Neuronal stem cell (in vitro differentiated cells): ENCODE data around the gene C11orf21.

Experiments
- DNase-seq: peaks from one replicate; pipeline ENCODE4 v3.0.0-alpha.2; 2013; ENCODE audit warnings: low spot score
- H2AFZ ChIP-seq: one replicate; pipeline ENCODE4 v1.6.1; 2013; ENCODE audit warnings: mild to moderate bottlenecking, low read length, inconsistent platforms
- H2AK5ac ChIP-seq: 2 replicates; pipeline ENCODE4 v1.6.1; 2013; ENCODE audit warnings: low read depth, mild to moderate bottlenecking, inconsistent platforms, low read length, moderate library complexity, mixed read lengths
- H2BK120ac ChIP-seq: 2 replicates; pipeline ENCODE4 v1.6.1; 2013; ENCODE audit warnings: low read depth, mild to moderate bottlenecking, inconsistent platforms, low read length, moderate library complexity, mixed read lengths
- H2BK12ac ChIP-seq: one replicate; pipeline ENCODE4 v1.6.1; 2013; ENCODE audit warnings: low read length, inconsistent platforms
- H2BK15ac ChIP-seq: 2 replicates; pipeline ENCODE4 v1.6.1; 2013; ENCODE audit warnings: mild to moderate bottlenecking, low read length, inconsistent platforms, mixed read lengths
- H2BK5ac ChIP-seq: one replicate; pipeline ENCODE4 v1.6.1; 2013; ENCODE audit warnings: inconsistent platforms, mild to moderate bottlenecking, low read length, moderate library complexity
- H3K14ac ChIP-seq: one replicate; pipeline ENCODE4 v1.6.1; 2013; ENCODE audit warnings: low read length, inconsistent platforms
- H3K18ac ChIP-seq: 2 replicates; pipeline ENCODE4 v1.6.1; 2013; ENCODE audit warnings: low read length, inconsistent platforms
- H3K23ac ChIP-seq: 2 replicates; pipeline ENCODE4 v1.6.1; 2013; ENCODE audit warnings: low read depth, mild to moderate bottlenecking, mixed read lengths, low read length, inconsistent platforms; ENCODE audit not compliant: poor library complexity
- H3K27ac ChIP-seq: replicated peaks from 3 replicates; pipeline ENCODE4 v1.5.1; 2013; ENCODE audit warnings: low read length, inconsistent platforms
- H3K27me3 ChIP-seq, 3 experiments: 2 replicates each; pipeline ENCODE4 v1.6.1; 2013; ENCODE audit warnings: low read length in 3 of 3, mild to moderate bottlenecking in 2 of 3, inconsistent platforms in 1 of 3, low read depth in 1 of 3, mixed read lengths in 1 of 3, moderate library complexity in 1 of 3; ENCODE audit not compliant: control insufficient read depth in 3 of 3, insufficient read depth in 3 of 3
- H3K36me3 ChIP-seq, 2 donors: replicated peaks in 1 of 2; 2 replicates each; pipeline ENCODE4 v1.6.1; 2013; ENCODE audit warnings: low read length in 2 of 2; ENCODE audit not compliant: control insufficient read depth in 2 of 2, insufficient read depth in 2 of 2
- H3K4ac ChIP-seq: 2 replicates; pipeline ENCODE4 v1.6.1; 2013; ENCODE audit warnings: inconsistent platforms, mild to moderate bottlenecking, low read length, moderate library complexity
- H3K4me1 ChIP-seq, 2 donors: 1 replicate in 1 of 2; 2 replicates in 1 of 2; pipeline ENCODE4 v1.6.1; 2013; ENCODE audit warnings: low read length in 2 of 2, low read depth in 1 of 2; ENCODE audit not compliant: control insufficient read depth in 2 of 2, insufficient read depth in 1 of 2
- H3K4me2 ChIP-seq: one replicate; pipeline ENCODE4 v1.6.1; 2013; ENCODE audit warnings: mild to moderate bottlenecking, low read length, inconsistent platforms; ENCODE audit not compliant: insufficient read depth, poor library complexity, severe bottlenecking
- H3K4me3 ChIP-seq, 2 donors: 2 replicates each; pipeline ENCODE4 v1.5.1; 2013; ENCODE audit warnings: low read length in 2 of 2, mild to moderate bottlenecking in 2 of 2, inconsistent platforms in 1 of 2, moderate library complexity in 1 of 2
- H3K79me1 ChIP-seq: one replicate; pipeline ENCODE4 v1.6.1; 2013; ENCODE audit warnings: low read depth, mild to moderate bottlenecking, inconsistent platforms, low read length, moderate library complexity
- H3K9ac ChIP-seq: one replicate; pipeline ENCODE4 v1.6.1; 2013; ENCODE audit warnings: mild to moderate bottlenecking, low read depth, low read length, inconsistent platforms; ENCODE audit not compliant: poor library complexity
- H3K9me3 ChIP-seq, 2 donors: replicated peaks in 1 of 2; 2 replicates each; pipeline versions ENCODE3 to v1.6.1; 2013; ENCODE audit warnings: low read length in 2 of 2, mild to moderate bottlenecking in 2 of 2, inconsistent platforms in 1 of 2, low read depth in 1 of 2, mixed read lengths in 1 of 2, moderate library complexity in 1 of 2; ENCODE audit not compliant: control insufficient read depth in 2 of 2, insufficient read depth in 1 of 2
- H4K8ac ChIP-seq: one replicate; pipeline ENCODE4 v1.6.1; 2013; ENCODE audit warnings: low read depth, mild to moderate bottlenecking, inconsistent platforms, low read length, moderate library complexity
- H4K91ac ChIP-seq: one replicate; pipeline ENCODE4 v1.6.1; 2013; ENCODE audit warnings: low read length, low read depth, mild to moderate bottlenecking, inconsistent platforms; ENCODE audit not compliant: poor library complexity
- WGBS, 2 donors: extraction: QIAGEN DNeasy Blood & Tissue Kit; methylation state at CpG; one replicate each; pipeline ENCODE4 v1.1.7; 2013; ENCODE audit warnings: missing lambda C conversion rate in 2 of 2, mixed read lengths in 1 of 2; ENCODE audit not compliant: insufficient read length in 2 of 2, insufficient replicate concordance in 1 of 2; ENCODE audit errors: extremely low coverage in 2 of 2; 5-methylcytosine and 5-hydroxymethylcytosine counted together

C11orf21 gene

GRCh38 chr11:2346014-2346413 lies 44.3 kb upstream of the C11orf21 start:
- Histone ChIP-seq H4K8ac (no peak overlapping the region), H2BK5ac (peak overlapping the region; percentile 67), H3K27ac (no peak overlapping the region), H3K36me3 (no peaks in the 10 kb centered on the region), H3K4me2 (no peak overlapping the region), H2BK12ac (no peak overlapping the region), H2BK15ac (no peak overlapping the region), H2AFZ (no peak overlapping the region), H2BK120ac (peak overlapping the region; percentile 21), H3K23ac (no peak overlapping the region), H3K18ac (peak overlapping the region; percentile 27), H3K9me3 (peaks cover 0 to 21% of the 10 kb centered on the region in 2 donors), H3K27me3 (peaks cover 0 to 3% (median 2%) of the 10 kb centered on the region in 3 experiments), H3K4me1 (no peaks in the 10 kb centered on the region), H3K79me1 (peaks cover 3% of the 10 kb centered on the region), H4K91ac (peak overlapping the region; percentile 65), H2AK5ac (no peak overlapping the region), H3K14ac (no peak overlapping the region), H3K4me3 (no peak overlapping the region), H3K4ac (no peak overlapping the region), H3K9ac (no peak overlapping the region)
- no peak for DNase-seq
- WGBS, 2 donors, result no CpG with 5 or more reads among the region's 4 CpGs

GRCh38 chr11:2345050-2345449 lies 43.3 kb upstream of the C11orf21 start:
- Histone ChIP-seq H3K14ac (no peak overlapping the region), H3K4me2 (no peak overlapping the region), H4K91ac (no peak overlapping the region), H3K9me3 (peaks cover 0 to 21% of the 10 kb centered on the region in 2 donors), H3K4me1 (peaks cover 0 to 2% of the 10 kb centered on the region in 2 donors), H3K79me1 (peaks cover 3% of the 10 kb centered on the region), H4K8ac (no peak overlapping the region), H2AK5ac (no peak overlapping the region), H3K23ac (no peak overlapping the region), H3K18ac (no peak overlapping the region), H3K36me3 (no peaks in the 10 kb centered on the region), H3K27ac (no peak overlapping the region), H3K9ac (no peak overlapping the region), H3K4me3 (no peak overlapping the region), H3K27me3 (peaks cover 0 to 3% (median 2%) of the 10 kb centered on the region in 3 experiments), H3K4ac (no peak overlapping the region), H2BK12ac (no peak overlapping the region), H2BK5ac (no peak overlapping the region), H2BK120ac (no peak overlapping the region), H2BK15ac (no peak overlapping the region), H2AFZ (no peak overlapping the region)
- WGBS, 2 donors, result no CpG with 5 or more reads among the region's 2 CpGs
- no peak for DNase-seq

- Histone ChIP-seq H3K9ac (no peak overlapping the region), H3K27me3 (peaks cover 0 to 4% (median 2%) of the 10 kb centered on the region in 3 experiments), H3K23ac (no peak overlapping the region), H3K36me3 (no peaks in the 10 kb centered on the region), H4K8ac (no peak overlapping the region), H3K18ac (no peak overlapping the region), H3K4me2 (no peak overlapping the region), H3K4me1 (peaks cover 0 to 2% of the 10 kb centered on the region in 2 donors), H3K4ac (no peak overlapping the region), H2BK5ac (no peak overlapping the region), H4K91ac (no peak overlapping the region), H2BK15ac (no peak overlapping the region), H3K9me3 (peaks cover 0 to 15% of the 10 kb centered on the region in 2 donors), H3K79me1 (peaks cover 3% of the 10 kb centered on the region), H2AFZ (no peak overlapping the region), H3K14ac (no peak overlapping the region), H3K4me3 (no peak overlapping the region), H2BK12ac (no peak overlapping the region), H2AK5ac (no peak overlapping the region), H3K27ac (no peak overlapping the region), H2BK120ac (no peak overlapping the region)
- no CpG with 5 or more reads among the region's 4 CpGs for WGBS, 2 donors
- DNase-seq, result no peak
Measured at GRCh38 chr11:2343502-2343901, 41.8 kb upstream of the C11orf21 start.

- Histone ChIP-seq H3K9ac (no peak overlapping the region), H2AK5ac (no peak overlapping the region), H3K18ac (no peak overlapping the region), H2BK5ac (no peak overlapping the region), H3K9me3 (peaks cover 0 to 14% of the 10 kb centered on the region in 2 donors), H3K4me2 (no peak overlapping the region), H4K91ac (no peak overlapping the region), H4K8ac (no peak overlapping the region), H2BK12ac (no peak overlapping the region), H3K4me1 (peaks cover 0 to 2% of the 10 kb centered on the region in 2 donors), H3K27ac (no peak overlapping the region), H3K27me3 (peaks cover 0 to 4% (median 2%) of the 10 kb centered on the region in 3 experiments), H3K79me1 (peaks cover 3% of the 10 kb centered on the region), H3K4ac (no peak overlapping the region), H3K4me3 (no peak overlapping the region), H2AFZ (no peak overlapping the region), H3K14ac (no peak overlapping the region), H3K36me3 (no peaks in the 10 kb centered on the region), H2BK120ac (no peak overlapping the region), H2BK15ac (no peak overlapping the region), H3K23ac (no peak overlapping the region)
- no peak for DNase-seq
- whole genome bisulfite sequencing, 2 donors, result no CpG with 5 or more reads among the region's 5 CpGs
Measured at GRCh38 chr11:2342981-2343380, 41.3 kb upstream of the C11orf21 start.
